ENCODE data around the gene RGS19. TPM values are rescaled to one million over a fixed set of nuclear protein-coding genes. Genes with fewer than 3 reads are reported as not detected.

Gene RGS19
- total RNA-seq, 4 donors from 2014 or later: 7.4 to 14.4 (median 11.0) TPM

- Histone ChIP-seq H3K4me3 (peak within 1 kb of the TSS; percentile 31 to 83 (median 50)), H3K4me1 (peaks cover 17 to 55% (median 20%) of the 10 kb centered on the region in 3 donors), H3K36me3 (no peaks in the 10 kb centered on the region), H3K27ac (no peak within 1 kb of the TSS), H3K9me3 (no peaks in the 10 kb centered on the region), H3K27me3 (peaks cover 0 to 70% (median 9%) of the 10 kb centered on the region in 4 donors)
- TF ChIP-seq CTCF (IDR thresholded peaks at IDR 0.05): no peak
- TF ChIP-seq POLR2A (IDR thresholded peaks at IDR 0.05): no peak
- intact Hi-C loops (cut with DNase I): no loop called here
- no peak for DNase-seq
- 3% methylated on average over 36 of the region's 86 CpGs; no CpG with 5 or more reads in 1 of the 2 donors for WGBS, 2 donors
Observed at GRCh38 chr20:64083804-64084684, 4.7 kb upstream of the RGS19 start, which contains the start of gene LKAAEAR1. LKAAEAR1 (minus strand) TSS chr20:64084398; CDS start chr20:64084219, 179 bp downstream.

- Histone ChIP-seq H3K9me3 (no peaks in the 10 kb centered on the region), H3K36me3 (no peaks in the 10 kb centered on the region), H3K4me3 (peak overlapping the region; percentile 31 to 83 (median 50)), H3K4me1 (peaks cover 24 to 61% (median 27%) of the 10 kb centered on the region in 3 donors), H3K27me3 (peaks cover 0 to 63% (median 9%) of the 10 kb centered on the region in 4 donors), H3K27ac (no peak overlapping the region)
- intact Hi-C loops (cut with DNase I): no loop called here
- no peak for TF ChIP-seq POLR2A (IDR thresholded peaks at IDR 0.05)
- peak in 5 of 6 experiments; percentile 46 to 64 (median 59) for TF ChIP-seq CTCF (IDR thresholded peaks at IDR 0.05)
- WGBS, 2 donors: 0% methylated on average over 12 of the region's 52 CpGs; no CpG with 5 or more reads in 1 of the 2 donors
- no peak for DNase-seq
Observed at GRCh38 chr20:64083378-64083803, 4.1 kb upstream of the RGS19 start.

- H3K27ac ChIP-seq: no peak overlapping the region
- TF ChIP-seq CTCF (IDR thresholded peaks at IDR 0.05): no peak
- TF ChIP-seq POLR2A (IDR thresholded peaks at IDR 0.05): no peak
- no peaks in the 10 kb centered on the region for H3K9me3 ChIP-seq
- H3K4me1 ChIP-seq: peaks cover 28 to 66% (median 31%) of the 10 kb centered on the region in 3 donors
- H3K36me3 ChIP-seq: no peaks in the 10 kb centered on the region
- H3K4me3 ChIP-seq: peak overlapping the region in 3 of 4 donors; percentile 31 to 83 (median 62)
- DNase-seq: no peak
- 29% methylated on average over 3 of the region's 13 CpGs; no CpG with 5 or more reads in 1 of the 2 donors for WGBS, 2 donors
- peaks cover 0 to 59% (median 9%) of the 10 kb centered on the region in 4 donors for H3K27me3 ChIP-seq
- intact Hi-C loops (cut with DNase I): no loop called here
Observed at GRCh38 chr20:64082820-64083377, 3.6 kb upstream of the RGS19 start.

- no peak overlapping the region for H3K27ac ChIP-seq
- DNase-seq: no peak
- peaks cover 31 to 73% (median 37%) of the 10 kb centered on the region in 3 donors for H3K4me1 ChIP-seq
- H3K9me3 ChIP-seq: no peaks in the 10 kb centered on the region
- H3K36me3 ChIP-seq: no peaks in the 10 kb centered on the region
- H3K27me3 ChIP-seq: peaks cover 0 to 55% (median 9%) of the 10 kb centered on the region in 4 donors
- intact Hi-C loops (cut with DNase I): no loop called here
- H3K4me3 ChIP-seq: no peak overlapping the region
- TF ChIP-seq POLR2A (IDR thresholded peaks at IDR 0.05) (no peak), CTCF (IDR thresholded peaks at IDR 0.05) (no peak)
- 4 to 27% methylated on average over 5 of the region's 13 CpGs for WGBS, 2 donors
Observed at GRCh38 chr20:64082126-64082731, 2.9 kb upstream of the RGS19 start.

Measured in esophagus squamous epithelium (tissue), 5 donors.